HL-60 (cell line): ENCODE measurements around the gene PAK4.

Experiments used
- CTCF ChIP-seq: IDR thresholded peaks from one replicate; pipeline ENCODE4 v1.5.1; 2011; ENCODE audit warnings: low read length, control low read depth, inconsistent platforms; ENCODE audit not compliant: insufficient read depth
- POLR2AphosphoS5 ChIP-seq: IDR thresholded peaks from 2 replicates; pipeline ENCODE4 v1.6.1; 2012; ENCODE audit warnings: low read depth
- REST ChIP-seq: IDR thresholded peaks from 2 replicates; pipeline ENCODE4 v1.6.1; 2012; ENCODE audit warnings: low read depth; ENCODE audit not compliant: insufficient replicate concordance
- SPI1 ChIP-seq: IDR thresholded peaks from 2 replicates; pipeline ENCODE4 v1.6.1; 2012; ENCODE audit warnings: low read depth, mild to moderate bottlenecking, borderline replicate concordance

- TF ChIP-seq CTCF (no peak), POLR2AphosphoS5 (no peak), REST (no peak), SPI1 (no peak)
Measured at GRCh38 chr19:39135701-39136100, 10.1 kb downstream of the PAK4 start.
